ENCODE measurements around the gene SMARCB1. TPM values are rescaled to one million over a fixed set of nuclear protein-coding genes. Genes with fewer than 3 reads are reported as not detected.

The SMARCB1 gene
- total RNA-seq, 2 experiments from 2014 or later = 102 to 104 TPM

DNA sequence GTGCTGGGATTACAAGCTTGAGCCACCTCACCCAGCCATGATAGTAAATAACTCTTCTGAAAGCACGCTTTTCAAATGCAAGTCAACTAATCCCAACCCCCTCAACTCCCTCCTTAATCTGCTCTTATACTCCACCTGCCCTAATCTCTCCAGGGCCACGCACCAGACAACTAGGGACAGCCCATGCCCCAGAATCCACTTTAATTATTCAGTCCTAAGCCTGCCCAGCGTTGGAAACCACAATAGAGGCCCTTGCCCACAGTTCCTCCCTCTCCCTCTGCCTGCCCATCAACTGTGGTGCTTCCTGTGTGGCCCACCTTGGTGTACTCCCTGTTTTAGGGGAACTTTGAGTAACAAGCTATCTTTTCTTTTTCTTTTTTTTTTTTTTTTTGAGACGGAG is 29.9 kb upstream of the SMARCB1 start:
- ChIA-PET POLR2A (interaction anchor here (0.7 kb wide), 1 partner anchor 652 kb away, joined by 3 read pairs; no protein-coding TSS in a partner anchor), CTCF (interaction anchor here (1.5 kb wide), 1 partner anchor 10 kb away, joined by 4 read pairs; the partner anchor contains the start of gene CHCHD10)

DNA sequence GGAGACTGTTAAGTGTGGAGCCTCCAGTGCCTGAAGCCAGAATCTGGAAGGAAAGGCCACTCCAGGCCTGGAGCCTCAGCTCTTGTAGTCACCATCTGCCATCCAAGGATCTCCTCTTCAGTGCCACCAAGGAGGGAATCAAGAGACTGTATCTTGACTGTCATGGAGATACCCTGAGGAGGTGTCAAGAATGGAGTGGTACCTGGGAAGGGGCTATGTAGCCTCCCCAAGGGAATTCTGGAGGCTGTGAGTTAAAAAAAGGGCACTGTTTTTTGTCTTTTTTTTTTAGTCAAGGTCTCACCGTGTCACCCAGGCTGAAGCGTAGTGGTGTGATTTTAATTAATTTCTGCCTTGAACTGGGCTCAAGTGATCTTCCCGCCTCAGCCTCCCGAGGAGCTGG is 27.2 kb upstream of the SMARCB1 start:
- POLR2A ChIA-PET = interaction anchor here (1.0 kb wide), 1 partner anchor 9 kb away, joined by 4 read pairs; the partner anchor contains the start of gene ZNF70
- CTCF ChIA-PET = no interaction called here

DNA sequence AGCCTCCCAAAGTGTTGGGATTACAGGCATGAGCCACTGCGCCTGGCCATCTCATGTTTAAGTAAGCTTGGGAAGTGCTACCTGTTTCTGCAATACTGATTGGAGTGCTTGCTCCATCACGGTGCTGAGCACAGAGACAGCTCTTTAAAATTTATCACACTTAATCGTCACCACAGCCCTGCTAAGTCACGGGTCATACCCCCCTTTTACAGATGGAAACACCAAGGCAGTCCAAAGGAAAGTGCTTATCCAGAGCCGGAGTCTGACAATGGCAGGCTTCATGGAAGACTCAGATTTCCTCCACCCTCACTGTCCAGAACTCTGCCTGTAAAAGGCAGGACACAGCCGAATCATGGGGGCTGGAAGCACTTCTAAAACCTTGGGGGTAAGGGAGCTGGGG is 26.7 kb upstream of the SMARCB1 start:
- ChIA-PET CTCF (no interaction called here), POLR2A (interaction anchor here (1.0 kb wide), 1 partner anchor 9 kb away, joined by 4 read pairs; the partner anchor contains the start of gene ZNF70)

DNA sequence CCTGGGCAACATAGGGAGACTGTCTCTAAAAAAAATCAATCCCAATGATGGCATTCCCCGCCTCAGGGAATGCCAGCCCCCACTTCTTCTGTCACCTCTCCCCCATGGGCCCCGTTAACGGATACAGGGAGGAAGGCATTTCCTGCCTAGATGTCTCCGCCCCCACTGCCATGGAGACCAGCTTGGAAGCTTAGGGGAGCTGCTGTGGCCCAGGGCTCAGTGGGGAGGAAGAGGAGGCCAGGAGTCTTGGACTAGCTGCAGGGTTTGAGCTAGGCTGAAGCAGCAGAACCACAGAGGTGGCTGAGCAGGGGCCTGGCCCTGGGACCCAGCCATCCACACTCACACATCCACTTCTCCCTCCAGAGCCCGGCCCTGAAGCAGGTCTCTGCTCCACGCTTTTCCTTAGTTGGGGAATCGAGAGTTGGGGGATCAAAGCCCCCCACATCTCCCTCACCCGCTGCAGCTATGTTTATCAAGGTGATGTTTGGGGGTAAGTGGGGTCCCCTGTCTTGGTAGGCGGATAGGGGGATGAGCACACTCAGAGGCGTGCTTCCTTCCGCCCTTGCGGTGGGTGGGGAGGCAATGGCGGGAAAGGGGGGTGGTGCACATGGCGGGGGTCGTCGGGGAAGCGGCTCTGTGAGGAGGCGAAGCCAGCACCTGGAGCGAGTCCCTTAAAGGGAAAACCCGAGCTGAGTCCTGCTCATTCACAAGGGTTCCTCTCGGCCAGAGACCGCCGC is 23.8 kb upstream of the SMARCB1 start, which contains the start of gene C22orf15:
Gene C22orf15, plus strand, starts transcription at position 149 of the 737 bp plus-strand sequence. Its CDS starts 317 bp downstream, at position 466.
- ChIA-PET CTCF (interaction anchor here (1.6 kb wide), 1 partner anchor 86 kb away, joined by 4 read pairs; no protein-coding TSS in a partner anchor), POLR2A (interaction anchor here (0.6 to 1.0 kb wide), 2 partner anchors 13 to 26 kb away, joined by 3 read pairs; partner anchors contain the start of gene ZNF70)

DNA sequence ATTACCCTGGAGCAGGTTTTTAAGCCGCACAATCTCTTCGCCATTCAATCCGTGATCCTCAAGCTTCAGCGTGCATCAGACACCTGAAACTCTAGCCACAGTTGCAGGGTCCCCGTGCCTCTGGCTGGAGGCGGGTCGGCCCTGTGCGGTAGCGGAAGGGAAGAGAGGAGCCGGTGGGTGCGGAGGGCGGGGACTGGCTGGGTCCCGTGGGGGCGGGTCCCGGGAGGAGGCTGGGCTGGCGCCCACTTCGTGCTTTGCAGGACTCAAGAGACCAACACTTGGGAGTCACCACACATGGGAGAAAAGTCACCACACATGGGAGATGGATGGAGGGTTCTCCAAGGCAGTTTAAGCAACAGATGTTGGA is 23.2 kb upstream of the SMARCB1 start:
- ChIA-PET POLR2A (interaction anchor here (1.0 kb wide), 1 partner anchor 13 kb away, joined by 3 read pairs; the partner anchor contains the start of gene ZNF70), CTCF (interaction anchor here (1.6 kb wide), 1 partner anchor 86 kb away, joined by 4 read pairs; no protein-coding TSS in a partner anchor)

DNA sequence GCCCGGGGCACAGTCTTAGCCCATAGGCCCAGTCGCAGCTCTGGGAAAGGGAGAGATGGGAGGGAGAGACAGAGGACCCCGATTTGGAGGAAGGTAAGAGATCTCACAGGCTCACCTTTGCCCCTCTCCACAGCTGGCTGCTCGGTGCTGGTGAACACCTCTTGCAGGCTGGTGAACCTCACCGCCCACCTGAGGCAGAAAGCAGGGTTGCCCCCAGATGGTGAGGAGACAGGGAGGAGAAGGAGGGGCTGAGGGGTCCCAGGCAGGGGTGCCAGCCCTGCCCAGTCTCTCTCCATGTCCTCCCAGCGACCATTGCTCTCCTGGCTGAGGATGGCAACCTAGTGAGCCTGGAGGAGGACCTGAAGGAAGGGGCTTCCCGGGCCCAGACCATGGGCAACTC is 22.8 kb upstream of the SMARCB1 start:
- ChIA-PET CTCF (interaction anchor here (1.6 kb wide), 1 partner anchor 86 kb away, joined by 4 read pairs; no protein-coding TSS in a partner anchor), POLR2A (no interaction called here)

DNA sequence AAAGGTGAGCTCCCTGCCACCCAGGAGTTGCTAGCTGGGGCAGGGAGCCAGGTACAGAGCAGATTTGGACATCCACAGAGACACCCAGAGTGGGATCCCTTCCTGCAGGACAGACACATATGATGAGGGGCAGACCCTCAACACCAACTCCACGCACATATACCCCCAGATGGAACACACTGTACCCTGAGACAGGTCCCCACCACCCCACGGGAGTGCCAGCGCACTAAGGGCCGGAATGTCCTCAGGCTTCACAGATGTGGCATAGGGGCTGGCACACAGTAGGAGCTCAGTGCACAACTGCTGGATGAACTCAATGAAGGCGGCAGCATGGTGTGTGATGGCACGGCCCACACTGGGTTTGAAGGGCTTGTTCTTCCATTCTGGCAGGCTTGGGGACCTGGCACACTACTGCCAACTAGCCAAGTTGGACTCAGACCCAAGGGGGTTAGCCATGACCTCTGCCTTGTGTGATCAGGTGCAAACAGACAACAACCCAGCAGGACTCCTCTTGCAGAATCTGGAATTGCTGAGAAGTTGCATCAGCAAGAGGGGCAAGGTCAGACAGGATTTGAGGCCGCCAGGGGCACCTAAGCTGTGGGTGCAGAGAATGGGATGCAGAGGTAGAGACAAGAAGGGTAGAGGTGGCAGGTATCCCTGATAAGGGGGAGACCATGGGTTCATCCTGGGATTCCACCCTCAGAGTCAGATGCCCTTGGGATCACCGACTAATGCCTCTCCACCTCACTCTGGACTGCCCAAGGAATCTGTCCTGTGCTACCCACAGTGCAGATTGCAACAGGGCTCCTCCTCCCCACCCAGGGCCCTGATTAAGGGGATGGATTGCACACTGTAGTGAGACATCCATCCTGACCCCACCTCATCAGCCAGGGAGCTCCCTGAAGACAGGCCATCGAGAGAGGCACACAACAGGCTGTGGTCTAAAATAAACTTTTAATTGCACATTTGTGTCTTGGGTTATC is 21.6 kb upstream of the SMARCB1 start:
- POLR2A ChIA-PET = no interaction called here
- CTCF ChIA-PET = interaction anchor here (1.0 to 1.8 kb wide), 2 partner anchors 17 to 84 kb away, joined by 4 to 6 read pairs; no protein-coding TSS in a partner anchor

DNA sequence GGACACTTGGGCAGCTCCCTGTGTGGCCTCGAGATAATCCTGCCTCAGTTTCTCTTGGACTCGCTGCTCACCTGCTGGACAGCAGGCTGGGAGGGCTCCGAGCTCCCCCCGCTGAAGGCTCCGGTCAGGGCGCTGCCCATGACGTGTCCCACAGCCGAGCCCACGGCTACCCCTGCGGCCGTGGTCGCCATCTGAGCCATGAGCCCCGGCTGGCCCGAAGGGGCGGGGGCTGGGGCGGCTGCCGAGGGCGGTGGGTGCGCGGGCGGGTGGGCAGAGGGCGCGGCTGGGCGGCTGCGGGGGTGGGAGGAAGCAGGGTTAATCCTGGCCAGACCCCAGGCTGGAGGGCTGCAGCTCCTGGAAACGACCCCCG is 19.5 kb upstream of the SMARCB1 start:
- CTCF ChIA-PET = interaction anchor here (0.6 to 3.5 kb wide), 4 partner anchors 11 to 186 kb away, joined by 4 to 21 read pairs (median 6); no protein-coding TSS in a partner anchor
- POLR2A ChIA-PET = interaction anchor here (0.5 to 2.1 kb wide), 5 partner anchors 18 to 90 kb away, joined by 3 to 11 read pairs (median 5); partner anchors contain the start of genes DERL3 and SLC2A11

DNA sequence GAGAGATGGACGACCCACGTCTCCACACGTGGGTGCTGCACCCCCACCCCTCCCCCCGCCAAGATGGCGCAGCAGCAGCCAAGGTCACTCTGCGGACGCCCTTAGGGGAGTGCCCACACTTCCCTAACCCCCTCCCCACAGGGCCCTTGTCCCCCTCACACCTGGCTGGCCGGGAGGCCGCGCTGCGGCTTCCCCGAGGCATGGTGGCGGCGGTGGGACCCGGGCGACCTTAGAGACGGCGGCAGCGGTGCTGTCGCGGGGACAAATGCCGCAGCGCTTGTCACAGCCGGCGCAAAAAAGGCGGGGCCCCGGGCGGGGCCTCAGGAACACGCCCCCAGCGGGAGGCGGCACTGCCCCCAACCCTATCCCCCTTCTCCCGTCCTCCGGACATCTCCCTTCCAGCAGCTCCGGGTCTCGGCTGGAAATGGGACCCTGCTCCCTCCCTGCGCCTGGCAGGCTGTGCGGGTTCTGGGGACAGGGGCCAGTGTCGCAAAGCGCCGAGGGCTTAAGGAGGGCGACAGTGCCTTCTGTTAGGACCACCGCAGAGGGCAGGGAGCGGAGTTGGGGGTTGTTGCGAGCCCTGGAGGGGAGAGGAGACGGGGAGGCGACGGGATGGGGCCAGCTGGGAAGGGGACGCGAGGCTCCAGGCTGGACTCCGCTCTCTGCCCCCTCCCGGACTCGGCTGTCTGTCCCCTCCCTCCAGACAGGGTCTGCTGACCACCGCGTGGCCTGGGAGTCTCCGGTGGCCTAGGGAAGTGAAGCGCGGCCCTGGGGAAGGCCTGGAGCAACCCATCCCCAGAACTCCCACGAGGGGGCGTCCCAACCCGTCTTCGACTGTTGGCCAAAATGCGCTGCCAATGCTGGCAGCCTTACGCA is 18.9 kb upstream of the SMARCB1 start, which contains the start of gene CHCHD10:
Gene CHCHD10, minus strand, starts transcription at position 300 of the 876 bp plus-strand sequence. Its CDS starts 98 bp downstream, at position 202.
- POLR2A ChIA-PET = interaction anchor here (0.5 to 2.1 kb wide), 7 partner anchors 18 to 126 kb away, joined by 3 to 11 read pairs (median 3); partner anchors contain the start of genes DERL3, MIF and SLC2A11
- CTCF ChIA-PET = interaction anchor here (0.6 to 3.5 kb wide), 4 partner anchors 11 to 186 kb away, joined by 4 to 21 read pairs (median 6); no protein-coding TSS in a partner anchor

DNA sequence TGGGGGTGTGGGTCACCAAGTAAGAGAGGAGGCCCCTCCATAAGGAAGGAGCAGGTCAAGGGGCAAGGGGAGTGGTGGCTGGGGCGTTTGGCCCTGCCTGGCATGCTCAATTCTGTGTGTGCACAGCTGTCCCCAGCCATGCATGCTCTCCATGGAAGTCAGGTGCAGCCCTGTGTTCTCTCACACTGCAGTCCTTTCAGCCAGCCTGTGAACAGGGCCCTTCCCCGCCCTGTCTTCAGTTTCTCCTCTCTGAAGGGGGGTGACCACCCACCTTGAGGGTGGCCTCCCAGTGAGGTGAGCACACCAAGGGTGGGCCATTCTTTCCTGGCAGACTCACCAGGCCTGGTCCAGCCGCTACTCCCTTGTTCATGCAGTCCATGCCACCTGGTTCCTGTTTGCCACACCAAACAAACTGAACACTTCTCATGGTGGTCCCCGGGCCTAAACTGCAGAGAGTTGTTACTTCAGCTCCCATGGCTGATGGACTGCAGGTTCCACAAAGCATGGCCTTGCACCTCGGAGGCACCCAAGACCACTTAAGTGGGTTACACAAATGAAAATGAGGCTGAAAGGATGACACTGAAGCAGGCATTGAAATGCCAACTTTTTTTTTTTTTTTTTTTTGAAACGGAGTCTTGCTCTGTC is 17.3 kb upstream of the SMARCB1 start:
- POLR2A ChIA-PET = no interaction called here
- CTCF ChIA-PET = interaction anchor here (0.7 to 3.5 kb wide), 2 partner anchors 62 to 80 kb away, joined by 3 to 21 read pairs; no protein-coding TSS in a partner anchor

DNA sequence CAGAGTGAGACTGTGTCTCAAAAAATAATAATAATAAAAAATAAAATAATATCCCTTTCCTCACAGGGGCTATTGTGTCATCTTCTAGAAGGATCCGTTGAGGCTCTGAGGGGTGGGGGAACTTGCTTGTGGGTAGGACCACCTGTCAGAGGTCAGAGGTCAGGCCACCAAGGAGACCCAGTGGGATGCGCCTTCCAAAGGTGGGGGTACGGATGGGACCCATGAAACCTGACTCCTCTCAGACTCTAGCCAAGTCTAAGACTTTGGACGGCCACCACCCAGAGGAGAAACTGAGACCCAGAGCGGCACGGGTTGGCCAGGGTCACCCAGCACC is 14.5 kb upstream of the SMARCB1 start:
- ChIA-PET POLR2A (interaction anchor here (1.3 kb wide), 1 partner anchor 85 kb away, joined by 3 read pairs; the partner anchor contains the start of gene SLC2A11), CTCF (interaction anchor here (1.3 kb wide), 2 partner anchors 12 to 15 kb away, joined by 3 read pairs; partner anchors contain the start of gene SMARCB1)

DNA sequence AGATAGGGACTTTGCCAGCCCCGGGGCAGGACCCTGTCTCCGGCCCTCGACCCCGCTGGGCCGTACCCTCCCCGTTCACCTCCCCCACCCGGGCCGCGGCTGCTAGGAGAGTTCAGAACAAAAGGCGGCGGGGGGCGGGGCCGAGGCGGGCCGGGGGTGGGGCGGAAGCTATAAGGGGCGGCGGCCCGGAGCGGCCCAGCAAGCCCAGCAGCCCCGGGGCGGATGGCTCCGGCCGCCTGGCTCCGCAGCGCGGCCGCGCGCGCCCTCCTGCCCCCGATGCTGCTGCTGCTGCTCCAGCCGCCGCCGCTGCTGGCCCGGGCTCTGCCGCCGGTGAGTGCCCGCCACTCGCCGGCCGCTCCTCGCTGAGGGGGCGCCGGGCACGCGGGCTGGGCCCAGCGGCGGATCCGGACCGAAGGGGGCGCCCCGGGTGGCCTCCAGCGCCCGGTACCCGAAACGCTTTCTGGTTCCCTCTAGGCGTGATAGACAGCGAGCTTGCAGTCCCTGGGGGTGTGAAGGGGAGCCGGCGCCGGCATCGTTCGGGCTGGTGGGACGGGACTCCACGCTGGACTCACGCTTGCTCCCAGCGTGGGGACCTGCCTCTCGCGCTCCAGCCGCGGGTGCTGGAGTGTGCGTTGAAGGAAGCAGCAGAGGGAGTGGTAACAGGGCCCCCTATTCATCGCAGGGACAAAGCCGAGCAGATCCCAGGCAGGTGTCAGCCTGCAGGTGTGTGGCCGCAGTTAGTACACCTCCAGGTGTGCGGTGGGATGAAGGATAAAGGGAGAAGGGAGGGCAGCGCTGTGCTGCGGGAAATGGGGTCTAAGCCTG is 13.9 kb upstream of the SMARCB1 start, which contains the start of gene MMP11:
Gene MMP11, plus strand, starts transcription at position 201 of the 825 bp plus-strand sequence. Its CDS starts 22 bp downstream, at position 223.
- CTCF ChIA-PET = interaction anchor here (1.3 kb wide), 1 partner anchor 14 kb away, joined by 3 read pairs; the partner anchor contains the start of gene SMARCB1
- POLR2A ChIA-PET = interaction anchor here (1.3 kb wide), 1 partner anchor 85 kb away, joined by 3 read pairs; the partner anchor contains the start of gene SLC2A11

DNA sequence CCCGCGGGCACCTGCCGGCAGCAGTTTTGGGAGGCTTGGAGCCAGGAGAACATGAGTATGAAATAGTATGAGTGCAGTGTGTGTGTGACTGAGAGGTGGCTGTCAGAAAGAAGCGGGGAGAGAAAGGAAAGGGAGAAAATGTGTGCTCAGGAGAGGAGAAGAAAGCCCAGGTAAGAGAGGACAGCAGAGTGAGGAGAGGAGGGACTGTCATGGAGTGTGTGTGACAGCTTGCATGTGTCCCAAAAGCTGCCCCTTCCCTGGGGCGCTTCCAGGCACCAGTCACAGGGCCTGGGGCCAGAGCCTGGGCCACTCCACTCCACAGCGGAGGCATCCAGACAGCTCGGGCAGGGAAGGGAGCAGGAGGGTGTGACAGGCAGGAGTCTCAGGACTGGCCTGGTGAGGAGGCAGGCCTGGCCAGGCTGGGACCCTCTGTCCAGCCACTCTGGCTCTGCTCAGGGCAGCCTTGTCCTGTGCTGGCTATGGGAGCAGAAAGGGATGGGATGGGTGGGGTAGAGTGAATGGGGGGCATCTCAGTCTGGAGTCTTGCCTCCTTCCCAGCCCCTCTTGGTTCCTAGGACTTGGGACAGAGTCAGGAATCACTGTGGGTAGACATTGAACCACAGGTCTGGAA is 13.2 kb upstream of the SMARCB1 start:
- POLR2A ChIA-PET = no interaction called here
- CTCF ChIA-PET = no interaction called here

DNA sequence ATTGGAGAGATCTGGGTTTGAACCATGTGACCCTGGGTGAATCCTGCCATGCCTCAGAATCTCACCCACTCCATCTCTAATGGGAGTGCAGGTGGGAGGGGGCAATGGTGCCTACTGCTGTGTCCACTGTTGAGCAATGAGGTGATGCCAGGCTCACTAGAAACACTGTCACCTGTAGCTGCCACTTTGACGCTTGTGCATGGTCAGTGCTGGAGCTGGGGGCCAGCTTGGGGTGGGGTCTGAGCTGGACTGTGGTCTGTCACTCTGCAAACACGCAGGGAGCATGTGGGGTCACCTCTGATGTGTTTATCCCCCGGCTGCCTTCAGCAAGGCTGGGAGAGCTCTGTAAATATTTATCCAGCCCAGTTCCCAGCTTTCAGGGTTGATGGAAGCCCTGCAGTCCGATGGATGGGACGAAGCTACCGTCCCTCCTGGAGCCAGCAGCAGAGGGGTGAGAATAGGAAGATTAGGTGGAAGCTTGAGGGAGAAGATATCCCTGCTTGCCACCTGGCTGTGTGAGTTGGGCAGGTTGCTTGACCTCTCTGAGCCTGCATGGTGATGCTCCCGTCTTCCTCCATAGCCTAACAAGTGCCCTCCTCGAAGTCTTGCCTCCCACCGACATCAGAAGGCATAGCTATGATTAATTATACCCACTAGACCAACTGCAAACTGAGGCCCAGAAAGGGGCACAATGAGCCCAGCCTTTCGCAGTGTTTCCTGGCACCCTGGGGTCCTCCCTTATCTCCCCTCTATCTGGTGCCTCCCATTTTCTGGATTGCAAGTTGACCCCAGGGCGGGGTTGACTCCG is 12.4 kb upstream of the SMARCB1 start:
- POLR2A ChIA-PET = no interaction called here
- CTCF ChIA-PET = interaction anchor here (0.9 to 2.0 kb wide), 2 partner anchors 12 to 75 kb away, joined by 4 to 5 read pairs; partner anchors contain the start of gene SMARCB1

DNA sequence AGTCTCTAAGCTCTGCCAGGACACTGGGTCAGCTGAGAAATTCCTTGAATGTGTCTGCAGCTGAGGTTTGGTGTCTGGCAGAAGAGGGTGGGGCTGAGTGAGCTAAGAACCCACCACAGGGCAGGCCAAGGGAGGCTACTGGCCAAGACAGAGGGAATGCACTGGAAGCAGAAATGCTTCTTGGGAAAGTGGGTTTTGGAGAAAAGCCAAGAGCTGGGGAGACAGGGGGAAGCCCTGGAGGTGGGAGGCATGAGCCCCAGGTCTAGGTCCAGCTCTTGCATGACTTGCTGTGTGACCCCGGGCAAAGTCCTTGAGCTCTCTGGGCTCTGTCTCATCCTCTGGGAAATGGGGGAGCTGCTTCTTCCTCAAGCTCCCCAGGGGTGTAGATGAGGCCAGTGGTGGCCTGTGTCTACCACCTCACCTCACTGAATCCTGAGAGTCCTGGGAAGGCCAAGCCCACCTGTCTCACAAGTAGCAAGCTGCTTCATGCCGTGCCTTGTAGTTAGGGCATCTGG is 11.8 kb upstream of the SMARCB1 start:
- ChIA-PET CTCF (interaction anchor here (0.9 to 2.0 kb wide), 2 partner anchors 11 to 74 kb away, joined by 4 to 5 read pairs; partner anchors contain the start of gene SMARCB1), POLR2A (no interaction called here)
